ENCODE data around the gene RNF157. TPM values are rescaled to one million over a fixed set of nuclear protein-coding genes. Genes with fewer than 3 reads are reported as not detected.
"Not testable (repeated sequence)": the region's sequence is repeated elsewhere in the genome, so short reads cannot be mapped to it uniquely, and the experiment has no call there.

The RNF157 gene
- polyA plus RNA-seq, 5 donors: 7.5 to 11.1 (median 8.6) TPM

DNA sequence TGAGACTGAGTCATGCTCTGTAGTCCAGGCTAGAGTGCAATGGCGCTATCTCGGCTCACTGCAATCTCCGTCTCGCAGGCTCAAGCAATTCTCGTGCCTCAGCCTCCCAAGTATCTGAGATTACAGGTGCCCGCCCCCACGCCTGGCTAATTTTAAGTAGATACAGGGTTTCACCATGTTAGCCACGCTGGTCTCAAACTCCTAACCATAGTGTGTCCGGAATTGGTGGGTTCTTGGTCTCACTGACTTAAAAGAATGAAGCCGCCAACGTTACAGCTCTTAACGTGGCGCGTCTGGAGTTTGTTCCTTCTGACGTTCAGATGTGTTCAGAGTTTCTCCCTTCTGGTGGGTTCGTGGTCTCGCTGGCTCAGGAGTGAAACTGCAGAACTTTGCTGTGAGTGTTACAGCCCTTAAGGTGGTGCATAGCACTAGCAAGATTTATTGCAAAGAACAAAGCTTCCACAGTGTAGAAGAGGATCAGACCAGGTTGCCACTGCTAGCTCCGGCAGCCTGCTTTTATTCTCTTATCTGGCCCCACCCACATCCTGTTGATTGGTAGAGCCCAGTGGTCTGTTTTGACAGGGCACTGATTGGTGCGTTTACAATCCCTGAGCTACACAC, 16.2 kb upstream of the RNF157 start:
- DNase-seq: not testable (repeated sequence)

GRCh38 chr17:76255801-76256429, 15.6 kb upstream of the RNF157 start:
- no peak for DNase-seq

DNA sequence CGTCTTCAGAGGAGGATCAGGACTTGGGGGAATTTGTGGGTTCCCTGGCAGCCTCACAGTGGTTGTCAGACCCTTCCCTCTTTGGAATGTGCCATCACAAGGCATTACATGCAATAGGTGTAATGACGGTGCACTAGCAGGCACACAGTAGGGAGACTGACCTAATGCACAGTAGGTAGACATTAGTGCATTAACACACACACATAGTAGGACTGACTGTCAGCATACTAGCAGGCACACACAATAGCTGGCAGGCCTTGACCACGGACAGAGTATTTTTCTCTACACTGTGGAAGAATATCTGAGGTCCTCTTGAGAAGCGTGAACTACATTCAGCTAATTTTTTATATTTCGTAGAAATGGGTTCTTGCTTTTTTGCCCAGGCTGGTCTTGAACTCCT, 14.0 kb upstream of the RNF157 start:
- DNase-seq: no peak

DNA sequence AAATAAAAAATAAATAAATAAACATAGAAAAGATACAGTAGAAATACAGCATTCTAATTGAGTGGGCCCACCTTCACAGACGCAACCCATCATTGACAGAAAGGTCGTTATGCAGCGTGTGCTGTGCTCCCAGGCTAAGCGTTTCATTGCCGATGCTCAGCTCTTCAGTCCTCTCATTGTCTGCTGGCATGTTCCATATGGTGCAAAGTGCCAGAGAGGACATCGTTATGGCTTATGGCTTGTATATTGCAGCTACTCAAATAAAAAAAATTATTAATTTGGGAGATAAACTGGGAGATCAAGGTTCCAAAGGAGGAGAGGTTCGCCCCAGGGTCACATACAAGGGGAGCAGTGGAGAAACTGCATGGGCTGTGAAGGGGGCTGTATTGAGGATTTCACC, 13.5 kb upstream of the RNF157 start:
- no peak for DNase-seq

DNA sequence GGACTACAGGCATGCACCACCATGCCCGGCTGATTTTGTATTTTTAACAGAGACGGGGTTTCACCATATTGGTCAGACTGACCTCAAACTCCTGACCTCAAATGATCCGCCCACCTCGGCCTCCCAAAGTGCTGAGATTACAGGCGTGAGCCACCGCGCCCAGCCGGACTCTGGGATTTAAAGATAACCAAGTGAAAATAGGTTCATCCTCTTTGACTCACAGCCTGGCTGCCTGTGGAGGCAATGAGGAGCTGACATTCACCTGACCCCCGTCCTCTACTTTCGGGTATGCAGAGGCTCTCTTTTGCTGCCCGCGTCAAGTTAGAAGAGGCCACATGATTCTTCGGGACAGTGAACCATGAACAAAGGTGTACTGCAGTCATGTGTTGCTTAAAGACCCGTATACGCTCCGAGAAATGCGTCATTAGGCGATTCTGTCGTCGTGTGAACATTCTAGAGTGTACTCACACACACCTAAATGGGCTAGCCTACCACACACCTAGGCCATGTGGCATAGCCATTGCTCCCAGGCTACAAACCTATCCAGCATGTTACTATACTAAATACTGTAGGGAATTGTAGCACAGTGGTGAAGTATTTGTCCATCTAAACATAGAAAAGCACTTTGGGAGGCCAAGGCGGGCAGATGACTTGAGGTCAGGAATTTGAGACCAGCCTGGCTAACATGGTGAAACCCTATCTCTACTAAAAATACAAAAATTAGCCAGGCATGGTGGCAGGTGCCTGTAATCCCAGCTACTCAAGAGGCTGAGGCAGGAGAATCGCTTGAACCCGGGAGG, 12.9 kb upstream of the RNF157 start:
- DNase-seq: not testable (repeated sequence)

DNA sequence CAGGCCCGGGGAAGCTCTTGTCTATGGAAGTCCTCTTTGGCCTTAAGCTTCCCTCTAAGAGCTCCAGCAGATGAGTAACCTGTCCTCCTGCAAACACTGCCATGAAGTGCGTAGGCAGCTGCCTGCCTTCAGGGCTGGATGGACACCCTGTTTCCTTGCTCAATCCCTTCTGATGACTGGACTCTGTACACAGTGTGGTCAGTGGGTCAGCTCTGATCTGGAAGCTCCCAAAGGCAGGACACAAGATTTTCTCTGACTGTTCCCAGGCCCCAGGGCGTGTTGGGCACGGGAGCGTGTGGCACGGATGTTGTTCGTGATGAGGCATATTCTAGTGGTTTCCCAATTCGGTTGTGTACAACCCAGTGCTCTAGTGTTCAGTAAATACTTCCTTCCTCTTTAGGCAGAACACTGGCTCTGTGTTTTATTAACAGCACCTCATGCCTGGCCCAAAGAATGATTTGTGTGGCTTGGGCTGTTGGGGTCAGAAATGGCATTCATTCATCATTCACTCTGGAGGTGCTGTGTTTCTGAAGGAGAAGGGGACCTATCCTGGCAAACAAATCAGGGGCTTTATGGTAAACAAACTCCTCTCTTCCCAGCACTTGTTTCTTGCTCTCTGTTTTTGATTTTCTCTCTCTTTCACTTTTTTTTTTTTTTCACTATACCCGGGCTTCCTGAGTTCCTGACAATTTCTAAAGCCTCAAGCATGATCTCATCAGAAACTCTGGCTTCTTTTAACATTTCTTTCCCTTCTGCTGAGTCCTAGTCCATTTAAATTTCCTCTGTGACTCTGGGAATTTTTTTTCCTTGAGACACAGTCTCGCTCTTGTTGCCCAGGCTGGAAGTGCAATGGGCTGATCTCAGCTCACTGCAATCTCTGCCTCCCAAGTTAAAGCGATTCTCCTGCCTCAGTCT, 12.0 kb upstream of the RNF157 start:
- DNase-seq: no peak

GRCh38 chr17:76251478-76252039, 11.3 kb upstream of the RNF157 start:
- DNase-seq: no peak

- no peak for DNase-seq
Measured at GRCh38 chr17:76250141-76250540, 9.8 kb upstream of the RNF157 start.

- no peak for DNase-seq
Measured at GRCh38 chr17:76248013-76248782, 7.9 kb upstream of the RNF157 start.

- DNase-seq: no peak
Measured at GRCh38 chr17:76247304-76247703, 7.0 kb upstream of the RNF157 start.

DNA sequence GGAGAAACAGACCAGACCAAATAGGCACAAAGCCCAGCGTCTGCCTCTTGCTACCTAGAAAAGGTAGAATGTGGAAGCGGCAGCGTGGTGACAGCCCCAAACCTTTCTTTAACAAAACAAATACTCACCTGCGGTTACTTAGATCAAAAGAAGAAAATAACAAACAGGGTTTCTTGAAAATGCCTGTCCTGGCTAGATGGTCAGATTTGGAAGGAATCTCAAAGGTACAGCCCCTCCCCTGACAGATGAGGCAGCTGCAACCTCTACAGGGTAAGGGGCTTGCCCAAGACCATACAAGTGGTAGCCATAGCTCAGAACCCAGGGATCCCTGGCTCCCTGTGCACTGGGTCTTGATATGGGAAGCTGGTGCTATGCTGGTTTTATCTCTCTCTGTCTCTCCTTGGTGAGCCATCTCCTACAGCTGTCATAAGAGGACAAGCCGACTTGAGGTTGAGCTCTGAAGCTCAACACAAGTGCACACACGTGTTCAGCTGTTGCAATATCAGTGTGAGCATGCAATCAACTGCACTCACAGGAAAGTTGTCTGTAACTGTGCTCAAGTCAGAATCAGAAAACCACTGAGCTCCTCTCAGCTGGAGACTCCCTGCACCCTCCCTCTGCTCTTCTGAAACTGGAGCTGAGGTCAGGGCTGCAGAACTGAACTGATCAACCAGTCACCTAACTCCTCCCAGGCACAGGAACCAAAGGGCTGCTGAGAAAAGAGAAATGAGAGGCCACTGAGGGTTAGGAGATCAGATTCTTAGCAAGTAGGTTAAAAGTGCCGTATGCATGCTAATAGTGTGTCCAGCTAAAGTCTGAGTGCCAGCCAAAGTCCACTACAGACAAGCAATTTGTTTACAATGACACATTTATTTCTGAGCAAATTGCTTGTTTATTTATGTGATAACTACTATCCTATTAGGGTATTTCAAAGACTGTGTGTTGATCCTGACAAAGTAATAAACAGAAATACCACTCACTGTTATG, 6.1 kb upstream of the RNF157 start:
- no peak for DNase-seq

- not testable (repeated sequence) for DNase-seq
Measured at GRCh38 chr17:76244721-76245120, 4.4 kb upstream of the RNF157 start.

GRCh38 chr17:76243826-76244679, 3.8 kb upstream of the RNF157 start:
- DNase-seq: no peak

GRCh38 chr17:76241691-76242255, 1.5 kb upstream of the RNF157 start:
- no peak for DNase-seq

GRCh38 chr17:76241204-76241538, 878 bp upstream of the RNF157 start:
- DNase-seq: peak in 1 of 2 donors; percentile 54

DNA sequence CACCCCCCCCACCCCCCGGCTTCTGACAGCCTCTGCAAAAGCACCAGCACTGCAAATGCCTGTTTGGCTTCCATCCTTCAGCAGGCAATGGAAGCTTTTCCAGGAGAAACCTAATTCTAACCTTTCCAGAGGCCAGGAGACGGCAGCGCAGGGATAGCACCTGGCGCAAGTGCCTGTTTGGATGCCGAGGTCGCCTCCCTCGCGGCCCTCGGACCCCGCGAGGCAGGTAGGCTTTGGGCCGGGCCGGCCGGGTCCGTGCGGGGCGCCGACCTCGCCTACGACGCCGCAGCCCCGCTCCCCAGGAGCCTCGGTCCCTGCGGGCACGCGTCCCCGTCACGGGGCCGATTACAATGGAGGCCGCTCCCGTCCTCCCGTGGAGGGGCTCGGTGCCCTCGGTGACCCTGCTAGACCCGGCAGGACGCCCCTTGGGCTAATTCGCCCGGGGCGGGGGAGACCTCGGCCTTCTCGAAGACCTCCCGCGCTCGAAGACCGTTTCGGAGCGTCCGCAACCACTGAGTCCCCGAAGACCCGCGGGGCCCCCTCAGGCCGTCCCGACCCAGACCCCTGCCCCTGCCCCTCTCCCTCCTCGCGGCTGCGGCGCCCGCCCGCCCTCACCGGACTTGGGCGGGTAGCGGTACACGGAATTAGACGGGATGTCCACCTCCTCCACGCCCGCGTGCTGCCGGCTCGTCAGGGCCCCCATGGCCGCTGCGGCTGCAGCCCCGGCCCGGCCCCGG, 587 bp downstream of the RNF157 start:
- no peak for DNase-seq

DNA sequence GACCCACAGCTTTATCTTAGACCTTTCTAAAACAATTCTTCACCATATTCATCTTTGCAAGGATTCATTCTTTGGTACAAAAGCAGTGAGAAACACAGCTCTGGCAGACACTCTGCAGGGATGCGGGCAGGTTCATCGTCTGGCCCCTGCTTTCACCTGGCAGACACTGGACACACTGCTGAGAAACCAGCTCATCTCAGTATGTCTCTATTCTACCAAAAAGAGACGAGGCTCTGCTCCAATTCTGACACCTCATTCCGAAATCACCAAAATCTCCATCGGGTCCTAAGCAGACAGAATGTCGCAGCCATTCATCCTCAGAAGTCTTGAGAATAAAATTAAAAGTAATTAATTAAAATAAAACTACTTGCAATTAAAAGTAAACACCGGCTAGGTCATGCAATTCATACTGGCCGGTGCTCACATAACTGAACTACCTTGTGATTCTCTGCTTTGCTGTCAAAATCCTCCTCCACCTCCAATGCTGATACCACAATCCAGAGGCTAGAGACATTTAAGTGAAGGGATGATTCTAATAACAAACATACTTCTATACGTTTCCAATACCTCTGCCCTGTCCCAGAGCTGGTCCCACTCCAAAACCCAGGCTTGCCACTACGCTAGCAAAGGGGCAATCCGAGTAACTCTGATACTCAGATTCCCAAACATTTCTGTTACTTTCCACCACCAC, 1.3 kb downstream of the RNF157 start:
- DNase-seq: no peak
